ENCODE results near the gene GSN.

GSN gene

DNA sequence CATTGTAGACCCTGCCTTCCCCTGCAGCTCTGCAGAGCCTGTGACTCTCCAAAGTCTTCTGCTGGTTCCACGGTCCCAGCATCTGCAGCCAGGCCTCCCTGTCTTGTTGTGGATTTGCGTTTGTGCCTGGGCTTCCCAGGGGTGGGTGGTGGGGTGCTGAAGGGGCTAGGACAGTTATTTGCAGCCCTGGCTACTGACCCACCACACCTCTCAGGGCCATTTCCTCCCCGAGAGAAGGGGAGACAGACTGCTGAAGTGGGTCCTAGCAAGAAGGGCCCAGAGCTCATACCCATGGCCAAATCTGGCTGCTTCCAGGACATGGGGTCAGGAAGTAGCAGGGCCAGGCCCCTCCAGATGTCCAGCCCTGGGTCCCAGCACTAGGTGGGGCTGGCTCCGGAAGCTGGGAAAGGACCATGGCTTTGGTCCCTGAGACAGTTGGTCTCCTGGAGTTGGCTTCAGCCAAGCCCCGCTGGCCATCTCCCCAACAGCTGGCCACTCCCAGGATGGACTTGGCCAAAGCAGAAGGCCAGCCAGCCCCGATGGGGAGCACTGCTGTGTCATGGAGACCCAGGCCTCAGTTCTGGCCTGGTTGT lies 26.3 kb downstream of the GSN start:
- H3K27ac ChIP-seq (ENCODE audit: low read depth, low read length, poor library complexity, severe bottlenecking) = no peak overlapping the region

DNA sequence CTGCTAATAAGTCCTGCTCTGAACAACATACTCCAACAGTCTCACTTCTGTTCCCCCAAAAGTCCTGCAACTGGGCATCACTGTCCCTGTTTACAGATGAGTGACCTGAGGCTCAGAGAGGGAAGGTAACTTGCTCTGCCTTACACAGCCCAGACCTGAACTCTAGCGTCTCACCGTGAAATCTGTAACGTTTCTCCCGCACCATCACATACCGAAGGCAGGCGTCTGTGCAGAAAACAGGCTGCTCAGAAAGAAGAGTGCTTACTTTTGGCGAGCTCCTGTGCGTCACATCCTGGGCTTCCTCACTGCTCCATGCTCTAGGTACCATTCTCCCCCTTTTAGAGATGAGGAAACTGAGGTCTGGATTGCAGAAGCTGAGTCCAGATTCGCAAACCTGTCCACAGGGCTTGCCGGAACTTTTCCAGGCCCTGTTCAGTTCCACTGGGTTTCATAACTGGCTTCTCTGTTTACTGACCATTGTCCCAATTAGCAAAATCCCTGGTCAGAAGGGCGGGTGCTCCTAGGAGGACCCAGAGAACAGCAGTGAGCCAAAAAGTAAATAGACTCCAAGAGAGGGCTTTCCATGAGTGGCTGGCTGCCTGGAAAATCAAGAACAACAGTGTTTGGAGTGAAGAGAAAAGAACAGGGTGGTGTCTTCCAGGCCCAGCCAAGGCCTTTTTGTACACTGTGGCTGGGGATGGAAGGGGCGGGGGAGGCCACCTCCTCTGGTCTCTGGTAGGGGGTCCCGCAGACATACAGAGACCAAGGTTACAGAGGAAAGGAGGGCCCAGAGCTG lies 27.1 kb downstream of the GSN start:
- H3K9me3 ChIP-seq (ENCODE audit: low read length) = no peaks in the 10 kb centered on the region
- H3K36me3 ChIP-seq (ENCODE audit: insufficient read depth, low read length) = no peaks in the 10 kb centered on the region
- H3K9me2 ChIP-seq (ENCODE audit: low read depth, low read length) = no peaks in the 10 kb centered on the region
- no peak overlapping the region for H2AFZ ChIP-seq (ENCODE audit: low read length)
- TF ChIP-seq, protein P1, sequence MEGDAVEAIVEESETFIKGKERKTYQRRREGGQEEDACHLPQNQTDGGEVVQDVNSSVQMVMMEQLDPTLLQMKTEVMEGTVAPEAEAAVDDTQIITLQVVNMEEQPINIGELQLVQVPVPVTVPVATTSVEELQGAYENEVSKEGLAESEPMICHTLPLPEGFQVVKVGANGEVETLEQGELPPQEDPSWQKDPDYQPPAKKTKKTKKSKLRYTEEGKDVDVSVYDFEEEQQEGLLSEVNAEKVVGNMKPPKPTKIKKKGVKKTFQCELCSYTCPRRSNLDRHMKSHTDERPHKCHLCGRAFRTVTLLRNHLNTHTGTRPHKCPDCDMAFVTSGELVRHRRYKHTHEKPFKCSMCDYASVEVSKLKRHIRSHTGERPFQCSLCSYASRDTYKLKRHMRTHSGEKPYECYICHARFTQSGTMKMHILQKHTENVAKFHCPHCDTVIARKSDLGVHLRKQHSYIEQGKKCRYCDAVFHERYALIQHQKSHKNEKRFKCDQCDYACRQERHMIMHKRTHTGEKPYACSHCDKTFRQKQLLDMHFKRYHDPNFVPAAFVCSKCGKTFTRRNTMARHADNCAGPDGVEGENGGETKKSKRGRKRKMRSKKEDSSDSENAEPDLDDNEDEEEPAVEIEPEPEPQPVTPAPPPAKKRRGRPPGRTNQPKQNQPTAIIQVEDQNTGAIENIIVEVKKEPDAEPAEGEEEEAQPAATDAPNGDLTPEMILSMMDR (IDR thresholded peaks at IDR 0.05; ENCODE audit: low read length) = no peak
- TF ChIP-seq EZH2 (IDR thresholded peaks at IDR 0.05; ENCODE audit: borderline replicate concordance, low read length) = no peak
- no peaks in the 10 kb centered on the region for H3K79me2 ChIP-seq (ENCODE audit: insufficient read depth, low read length)
- H3K27ac ChIP-seq (ENCODE audit: low read depth, low read length, poor library complexity, severe bottlenecking) = no peak overlapping the region
- H3F3A ChIP-seq (ENCODE audit: insufficient read depth, low read length) = no peaks in the 10 kb centered on the region
- no peaks in the 10 kb centered on the region; the same call in 1 of the 2 replicates for H3K27me3 ChIP-seq (ENCODE audit: insufficient read depth, low read length)
- H4K20me1 ChIP-seq (ENCODE audit: insufficient read depth, low read length) = no peaks in the 10 kb centered on the region
- peaks cover 23% of the 10 kb centered on the region for H3K4me1 ChIP-seq (ENCODE audit: insufficient read depth, low read length, severe bottlenecking)
- no peak overlapping the region for H3K9ac ChIP-seq (ENCODE audit: low read length)
- H3K4me2 ChIP-seq (ENCODE audit: low read length) = no peak overlapping the region
- H3K4me3 ChIP-seq (ENCODE audit: low read depth, low read length, poor library complexity, severe bottlenecking) = no peak overlapping the region

More for the DNA sequence above, 26.3 kb downstream of the GSN start:
- H3K9ac ChIP-seq (ENCODE audit: low read length) = no peak overlapping the region
- no peaks in the 10 kb centered on the region for H3K9me2 ChIP-seq (ENCODE audit: low read depth, low read length)
- no peaks in the 10 kb centered on the region for H3K9me3 ChIP-seq (ENCODE audit: low read length)
- H4K20me1 ChIP-seq (ENCODE audit: insufficient read depth, low read length) = no peaks in the 10 kb centered on the region
- TF ChIP-seq, protein P1 (IDR thresholded peaks at IDR 0.05; ENCODE audit: low read length) = no peak
- TF ChIP-seq EZH2 (IDR thresholded peaks at IDR 0.05; ENCODE audit: borderline replicate concordance, low read length) = no peak
- no peak overlapping the region for H3K4me2 ChIP-seq (ENCODE audit: low read length)
- no peaks in the 10 kb centered on the region for H3F3A ChIP-seq (ENCODE audit: insufficient read depth, low read length)
- H3K4me3 ChIP-seq (ENCODE audit: low read depth, low read length, poor library complexity, severe bottlenecking) = no peak overlapping the region
- peaks cover 25% of the 10 kb centered on the region for H3K4me1 ChIP-seq (ENCODE audit: insufficient read depth, low read length, severe bottlenecking)
- H3K27me3 ChIP-seq (ENCODE audit: insufficient read depth, low read length) = no peaks in the 10 kb centered on the region
- no peaks in the 10 kb centered on the region for H3K36me3 ChIP-seq (ENCODE audit: insufficient read depth, low read length)
- H2AFZ ChIP-seq (ENCODE audit: low read length) = no peak overlapping the region
- no peaks in the 10 kb centered on the region for H3K79me2 ChIP-seq (ENCODE audit: insufficient read depth, low read length)

DNA sequence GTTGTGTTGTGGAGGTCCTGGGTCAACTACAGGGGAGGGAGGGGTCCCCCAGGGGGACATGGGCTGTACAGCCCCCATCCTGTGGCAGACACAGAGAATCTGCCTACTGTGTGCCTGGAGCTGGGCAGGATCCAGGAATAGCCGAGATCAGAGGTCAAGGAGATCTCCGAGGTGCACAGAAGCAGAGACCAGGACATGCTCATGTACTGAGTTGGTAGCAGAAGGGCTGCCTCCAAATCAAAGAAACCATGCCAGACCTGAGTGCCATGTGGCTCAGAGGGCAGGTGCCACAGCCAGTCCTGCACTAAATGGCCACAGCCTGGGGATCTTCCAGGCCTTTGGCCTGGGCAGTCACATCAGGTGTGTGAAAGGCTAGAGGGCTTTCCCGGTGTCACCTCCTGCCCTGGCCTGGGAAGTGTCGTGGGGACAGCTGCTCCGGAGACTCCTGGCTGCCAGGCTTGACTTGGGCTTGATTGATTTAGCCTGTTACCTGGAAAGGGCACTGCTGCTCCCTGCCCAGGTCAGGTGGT lies 27.8 kb downstream of the GSN start:
- Histone ChIP-seq H4K20me1 (ENCODE audit: insufficient read depth, low read length) (no peaks in the 10 kb centered on the region), H3K9ac (ENCODE audit: low read length) (no peak overlapping the region), H3K36me3 (ENCODE audit: insufficient read depth, low read length) (no peaks in the 10 kb centered on the region), H3K27ac (ENCODE audit: low read depth, low read length, poor library complexity, severe bottlenecking) (no peak overlapping the region), H3F3A (ENCODE audit: insufficient read depth, low read length) (no peaks in the 10 kb centered on the region), H3K9me2 (ENCODE audit: low read depth, low read length) (no peaks in the 10 kb centered on the region), H3K4me3 (ENCODE audit: low read depth, low read length, poor library complexity, severe bottlenecking) (no peak overlapping the region), H3K79me2 (ENCODE audit: insufficient read depth, low read length) (no peaks in the 10 kb centered on the region), H3K27me3 (ENCODE audit: insufficient read depth, low read length) (peaks cover 5% of the 10 kb centered on the region; the same call in 1 of the 2 replicates), H3K4me2 (ENCODE audit: low read length) (no peak overlapping the region), H2AFZ (ENCODE audit: low read length) (no peak overlapping the region), H3K4me1 (ENCODE audit: insufficient read depth, low read length, severe bottlenecking) (peaks cover 28% of the 10 kb centered on the region), H3K9me3 (ENCODE audit: low read length) (no peaks in the 10 kb centered on the region)
- TF ChIP-seq, protein P1 (IDR thresholded peaks at IDR 0.05; ENCODE audit: low read length) = no peak
- TF ChIP-seq EZH2 (IDR thresholded peaks at IDR 0.05; ENCODE audit: borderline replicate concordance, low read length) = no peak

All from OCI-LY1 (cell line).